NCI-H2196 (cell line): ENCODE data around the gene DMWD.
"Not testable (repeated sequence)": the region's sequence is repeated elsewhere in the genome, so short reads cannot be mapped to it uniquely, and the experiment has no call there.

Source experiments
- DNase-seq: peaks from one replicate; lab custom pipeline; 2025; ENCODE audit not compliant: unreplicated experiment; lab: John Stamatoyannopoulos, UW

DMWD gene

DNA sequence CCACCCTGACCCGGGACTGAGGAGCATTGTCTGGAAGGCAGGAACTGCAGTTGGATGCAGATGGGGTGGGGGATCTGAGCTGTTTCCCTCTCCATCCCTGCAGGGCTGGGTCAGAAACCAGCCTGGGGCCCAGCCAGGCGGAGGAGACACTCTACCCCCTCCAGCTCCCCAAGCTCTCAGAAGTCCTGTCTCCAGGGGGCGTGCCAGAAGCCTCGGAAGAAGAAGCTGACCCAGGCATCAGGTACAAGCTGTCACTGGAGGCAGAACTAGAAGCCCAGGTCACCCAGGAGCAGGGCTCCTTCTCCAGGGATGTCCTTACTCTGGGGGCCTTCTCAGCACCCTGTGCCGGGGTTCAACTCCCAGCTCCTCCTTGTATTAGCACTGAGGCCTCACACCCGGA lies 39.1 kb downstream of the DMWD start:
- no peak for DNase-seq

- DNase-seq = no peak
These were observed 40.0 kb downstream of the DMWD start for GRCh38 chr19:45752639-45753038.

DNA sequence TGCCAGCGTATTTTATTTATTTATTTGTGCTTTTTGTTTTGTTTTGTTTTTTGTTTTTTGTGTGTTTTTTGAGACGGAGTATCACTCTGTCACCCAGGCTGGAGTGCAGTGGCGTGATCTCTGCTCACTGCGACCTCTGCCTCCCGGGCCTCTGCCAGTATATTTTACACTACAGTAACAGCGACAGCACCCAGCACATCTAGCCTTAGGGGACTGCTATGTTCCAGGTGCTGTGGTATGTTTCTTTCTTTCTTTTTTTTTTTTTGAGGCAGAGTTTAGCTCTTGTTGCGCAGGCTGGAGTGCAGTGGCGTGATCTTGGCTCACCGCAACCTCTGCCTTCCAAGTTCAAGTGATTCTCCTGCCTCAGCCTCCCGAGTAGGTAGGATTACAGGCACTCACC lies 41.2 kb downstream of the DMWD start:
- not testable (repeated sequence) for DNase-seq

- DNase-seq = no peak
These were observed 45.1 kb downstream of the DMWD start for GRCh38 chr19:45747513-45747912.

GRCh38 chr19:45746866-45747265 lies 45.8 kb downstream of the DMWD start:
- no peak for DNase-seq

DNA sequence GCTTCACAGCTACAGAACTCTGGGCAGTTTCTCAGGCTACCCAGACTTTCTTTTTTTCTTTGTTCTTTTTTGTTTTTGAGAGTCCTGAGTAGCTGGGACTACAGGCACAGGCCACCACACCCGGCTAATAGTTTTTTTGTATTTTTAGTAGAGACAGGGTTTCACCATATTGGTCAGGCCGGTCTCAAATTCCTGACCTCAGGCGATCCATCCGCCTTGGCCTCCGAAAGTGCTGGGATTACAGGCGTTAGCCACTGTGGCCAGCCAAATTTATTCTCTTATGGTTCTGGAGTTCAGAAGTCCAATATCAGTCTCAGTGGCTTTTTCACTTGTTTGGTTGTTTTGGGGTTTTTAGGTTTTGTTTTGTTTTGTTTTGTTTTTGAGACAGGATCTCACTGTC lies 47.0 kb downstream of the DMWD start:
- DNase-seq = no peak

- DNase-seq = no peak
These were observed 49.7 kb downstream of the DMWD start for GRCh38 chr19:45742969-45743368.

DNA sequence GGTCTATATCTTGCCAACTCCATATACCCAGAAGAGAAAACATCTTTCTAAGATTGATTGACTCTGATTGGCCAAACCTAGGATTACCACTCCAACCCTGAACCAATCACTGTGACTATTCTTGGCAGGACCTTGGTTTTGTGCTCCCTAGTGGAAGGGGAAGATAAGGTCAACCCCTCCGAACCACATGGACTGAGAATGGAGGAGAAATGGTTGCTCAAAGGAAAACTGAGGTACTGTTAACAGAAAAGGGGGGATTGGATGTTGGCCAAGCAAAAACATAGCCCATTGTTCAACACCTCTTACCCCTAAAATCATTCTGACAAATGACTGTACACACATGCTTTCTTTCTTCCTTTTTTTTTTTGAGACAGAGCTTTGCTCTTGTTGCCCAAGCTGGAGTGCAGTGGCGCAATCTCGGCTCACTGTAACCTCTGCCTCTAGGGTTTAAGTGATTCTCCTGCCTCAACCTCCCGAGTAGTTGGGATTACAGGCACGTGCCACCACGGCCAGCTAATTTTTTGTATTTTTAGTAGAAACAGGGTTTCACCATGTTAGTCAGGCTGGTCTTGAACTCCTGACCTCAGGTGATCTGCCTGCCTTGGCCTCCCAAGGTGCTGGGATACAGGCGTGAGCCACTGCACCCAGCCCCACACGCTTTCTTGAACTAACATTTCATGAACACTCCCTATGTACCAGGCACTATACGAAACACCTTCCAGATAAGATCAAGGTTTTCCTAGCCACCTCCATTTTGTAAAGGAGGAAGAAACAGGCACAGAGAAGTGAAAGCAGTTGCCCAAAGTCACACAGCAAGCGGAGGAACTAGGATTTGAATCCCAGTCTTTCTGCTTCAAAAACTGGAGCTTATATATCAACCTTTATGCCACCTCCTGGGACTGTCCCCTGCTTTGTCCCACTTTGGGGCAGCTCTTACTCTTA lies 52.9 kb downstream of the DMWD start:
- DNase-seq = no peak

- no peak for DNase-seq
These were observed 59.4 kb downstream of the DMWD start, which contains the start of gene MEIOSIN for GRCh38 chr19:45733160-45733810. Gene MEIOSIN, plus strand, starts transcription at chr19:45733439. Its CDS starts 1,938 bp downstream, at chr19:45735377.
